M059J (cell line): ENCODE measurements around the gene POU4F1. TPM values are rescaled to one million over a fixed set of nuclear protein-coding genes. Genes with fewer than 3 reads are reported as not detected.

ENCODE experiments used
- DNase-seq: peaks from one replicate; pipeline ENCODE4 v3.0.0-alpha.2; 2012; ENCODE audit warnings: low read depth
- total RNA-seq: library from RNA; depleted of rRNA; stranded (reverse); fragments of >200 nt; shearing (Covaris generic); gene quantifications from 2 replicates; pipeline ENCODE4 v1.2.3, GENCODE V29; 2014

The POU4F1 gene
- total RNA-seq, 1 experiment from 2014 or later: 1.8 TPM

GRCh38 chr13:78607409-78608251 lies 4.3 kb upstream of the POU4F1 start:
- DNase-seq: no peak

DNA sequence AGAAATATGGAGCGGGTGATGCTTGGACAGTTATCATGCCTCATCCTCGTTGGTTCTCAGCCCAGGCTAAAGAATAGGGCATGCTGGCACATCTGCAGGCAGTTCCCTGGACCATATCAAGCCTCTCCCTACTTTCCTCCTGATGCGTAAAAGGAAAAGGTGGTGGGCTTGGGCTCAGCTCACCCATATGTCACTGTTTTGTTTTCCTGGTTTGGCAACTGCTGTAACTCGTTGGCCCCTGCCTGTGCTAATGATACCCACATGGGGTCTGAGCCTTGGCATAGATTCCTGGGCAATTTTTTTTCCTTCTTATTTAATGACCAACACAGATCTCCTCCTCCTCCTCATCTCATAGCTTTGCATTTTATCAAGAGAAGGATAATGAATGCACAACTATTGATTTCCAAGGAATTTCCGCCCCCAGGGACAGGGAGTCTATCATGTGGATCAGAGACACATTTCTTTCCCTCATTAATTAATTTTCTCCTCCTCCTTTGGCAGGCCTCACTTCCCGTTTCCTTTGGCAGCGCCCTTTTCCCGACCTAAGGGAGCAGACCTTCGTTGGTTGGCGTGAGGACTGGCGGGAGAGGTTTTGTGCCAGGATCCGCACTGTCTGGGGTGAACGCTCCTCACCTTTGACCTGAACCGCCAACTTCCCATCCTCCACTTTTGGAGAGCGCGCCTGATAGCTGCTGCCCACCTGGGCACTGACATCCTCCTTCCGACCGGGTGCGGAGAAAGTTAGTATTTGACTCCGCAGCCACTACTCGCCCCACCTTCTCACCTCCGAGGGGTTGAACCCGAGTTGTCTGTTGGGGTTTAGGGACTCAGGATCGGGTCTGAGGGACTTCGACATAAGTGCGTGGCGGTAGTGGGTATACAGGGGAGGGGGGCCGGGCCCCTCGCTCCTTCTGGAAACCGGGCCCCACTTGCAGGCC lies 3.4 kb upstream of the POU4F1 start:
- DNase-seq: no peak

- no peak for DNase-seq
Measured at GRCh38 chr13:78604782-78605611, 1.6 kb upstream of the POU4F1 start.

DNA sequence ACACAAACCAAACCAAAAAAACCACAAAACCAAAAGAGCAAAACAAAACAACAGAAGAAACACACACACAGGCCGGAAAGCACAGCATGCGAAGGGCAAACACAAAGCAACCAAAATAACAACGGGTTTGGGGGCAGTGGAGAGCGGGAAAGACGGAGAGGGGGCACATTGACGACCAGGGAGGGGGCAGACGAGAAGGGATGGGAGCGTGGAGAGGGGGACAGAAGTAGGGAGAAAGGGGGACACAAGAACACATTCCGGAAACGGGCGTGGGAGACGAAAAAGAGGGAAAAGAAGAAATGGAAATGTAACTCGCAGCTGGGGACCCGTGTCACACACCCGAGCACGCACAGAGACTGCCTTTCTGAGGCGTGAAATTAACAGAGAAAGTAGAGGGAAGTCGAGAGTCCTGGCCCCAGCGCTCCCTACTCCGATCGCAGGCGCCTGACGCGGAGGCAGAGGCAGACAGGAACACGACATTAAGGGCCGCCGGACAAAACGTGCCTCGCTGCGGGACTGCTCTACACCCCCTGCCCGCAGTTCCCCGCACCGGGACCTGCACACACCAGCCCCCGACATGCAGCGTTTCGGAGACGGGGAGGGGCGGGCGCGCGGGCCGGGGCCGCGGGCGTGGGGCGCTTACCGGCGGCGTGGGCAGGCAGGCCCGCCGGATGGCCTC lies 652 bp downstream of the POU4F1 start:
- DNase-seq: peak; percentile 18

- no peak for DNase-seq
Measured at GRCh38 chr13:78601874-78602560, 1.3 kb downstream of the POU4F1 start.

DNA sequence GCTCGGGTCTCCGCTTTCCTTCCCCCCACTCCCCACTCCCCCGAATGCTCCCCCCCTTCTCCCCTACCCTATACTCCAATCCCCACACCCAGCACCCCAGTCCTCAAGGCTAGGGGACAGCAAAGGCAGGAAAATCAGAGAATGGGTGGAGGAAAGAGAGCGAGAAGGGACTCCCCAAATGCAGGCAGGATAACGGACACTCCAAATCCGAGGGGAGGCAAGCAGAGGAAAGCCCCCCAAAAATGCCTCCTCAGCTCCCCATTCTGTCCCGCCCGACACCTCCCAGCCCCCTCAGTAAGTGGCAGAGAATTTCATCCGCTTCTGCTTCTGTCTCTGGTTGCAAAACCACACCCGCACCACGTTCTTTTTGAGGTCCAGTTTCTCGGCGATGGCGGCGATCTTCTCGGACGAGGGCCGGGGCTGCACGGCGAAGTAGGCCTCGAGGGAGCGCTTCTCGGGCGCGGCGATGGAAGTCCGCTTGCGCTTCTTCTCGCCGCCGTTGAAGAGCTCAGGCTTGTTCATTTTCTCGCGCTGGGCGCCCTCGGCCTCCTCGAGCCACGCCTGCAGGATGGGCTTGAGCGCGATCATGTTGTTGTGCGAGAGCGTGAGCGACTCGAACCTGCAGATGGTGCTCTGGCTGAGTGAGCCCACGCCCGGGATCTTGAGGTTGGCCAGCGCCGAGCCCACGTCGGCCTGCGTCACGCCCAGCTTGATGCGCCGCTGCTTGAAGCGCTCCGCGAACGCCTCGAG lies 2.1 kb downstream of the POU4F1 start:
- DNase-seq: no peak

DNA sequence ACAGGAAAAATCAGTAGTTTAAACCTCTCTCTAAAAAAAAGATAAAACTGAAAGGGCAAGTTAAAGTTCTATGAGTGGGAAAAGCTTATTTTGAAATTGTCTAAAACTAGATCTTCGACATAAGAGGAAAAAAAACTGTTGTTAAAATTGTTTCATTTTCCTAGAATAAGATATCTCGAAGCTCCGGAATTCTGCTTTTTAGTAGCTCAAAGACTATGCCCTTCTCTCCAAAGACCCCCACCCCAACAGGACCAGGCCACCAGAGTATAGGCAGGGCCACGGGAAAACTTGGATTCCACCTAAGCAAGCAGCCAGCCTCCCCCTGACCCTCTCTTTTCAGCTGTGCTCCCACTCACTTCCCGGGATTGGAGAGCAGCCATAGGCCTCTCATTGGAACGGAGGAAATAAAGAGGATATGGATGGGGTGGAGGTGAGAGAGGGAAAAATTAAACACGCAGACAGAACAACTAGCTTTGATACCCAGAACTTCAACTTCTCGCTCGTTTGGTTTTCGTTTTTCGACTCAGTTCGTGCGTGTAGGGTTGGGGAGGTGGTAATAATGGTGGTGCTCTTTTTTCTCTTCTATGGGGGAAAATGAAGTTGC lies 3.0 kb downstream of the POU4F1 start:
- no peak for DNase-seq

DNA sequence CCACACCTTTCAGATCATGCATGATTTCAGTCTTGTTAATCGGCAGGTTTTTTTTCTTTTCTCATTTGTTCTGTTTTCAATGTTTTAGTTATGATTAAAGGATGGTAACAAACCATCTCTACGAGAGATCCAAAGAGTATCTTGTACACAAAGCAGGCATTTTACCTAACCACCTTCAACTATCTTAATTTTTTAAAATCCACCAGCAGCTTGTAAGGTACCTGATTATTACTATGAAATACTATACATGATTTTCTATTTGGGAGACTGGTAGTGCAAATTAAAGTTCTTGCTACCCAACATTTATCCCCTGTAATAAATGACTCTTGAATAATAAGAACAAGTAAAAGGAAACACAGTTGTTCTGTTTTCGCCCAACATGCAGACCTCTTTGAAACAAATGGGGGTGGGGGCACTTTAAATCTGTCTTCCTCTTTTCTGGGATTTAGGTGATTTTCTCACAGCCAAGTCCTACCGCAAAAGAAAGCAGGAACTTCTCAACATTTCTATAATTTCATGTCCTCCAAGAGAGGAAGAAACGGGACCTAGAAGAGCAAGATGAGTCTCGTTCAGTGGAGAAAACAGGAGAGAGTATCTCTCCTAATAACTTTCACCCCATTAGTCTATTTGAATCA lies 3.6 kb downstream of the POU4F1 start:
- DNase-seq: no peak

DNA sequence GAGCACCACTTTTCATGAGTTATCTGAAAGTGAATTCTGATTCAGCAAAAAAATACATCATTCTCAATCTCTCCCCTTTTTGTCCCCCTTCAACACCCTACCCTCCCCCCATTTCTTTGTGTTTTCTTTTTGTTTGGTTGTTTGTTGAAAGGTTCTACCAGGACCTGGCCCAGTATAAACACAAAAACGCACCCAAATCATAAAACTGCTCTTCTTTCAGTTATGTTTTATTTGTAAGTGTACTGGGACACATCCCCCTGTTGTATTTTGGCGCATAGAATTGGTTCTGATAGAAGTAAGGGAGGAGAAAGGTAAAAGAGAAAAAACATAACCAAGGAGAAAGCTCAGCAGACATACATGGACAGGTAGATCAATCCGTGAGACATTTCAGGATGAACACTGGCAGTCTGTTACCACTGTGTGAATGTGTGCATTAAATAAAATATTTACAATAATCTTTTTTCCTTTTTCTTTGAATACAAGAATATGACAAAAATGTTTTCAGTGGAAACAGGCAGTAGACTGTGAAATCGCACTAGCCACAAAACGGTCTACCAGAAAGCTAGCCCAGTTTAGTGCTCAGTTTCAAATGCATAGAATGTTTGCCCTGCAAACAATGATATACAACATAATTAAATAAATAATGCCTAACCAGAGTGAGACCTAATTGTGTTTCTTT lies 4.2 kb downstream of the POU4F1 start:
- DNase-seq: no peak

- no peak for DNase-seq
Measured at GRCh38 chr13:78598116-78598781, 5.1 kb downstream of the POU4F1 start.

- DNase-seq: no peak
Measured at GRCh38 chr13:78597602-78597932, 5.8 kb downstream of the POU4F1 start.

GRCh38 chr13:78596736-78597601 lies 6.4 kb downstream of the POU4F1 start:
- DNase-seq: no peak

- peak; percentile 40 for DNase-seq
Measured at GRCh38 chr13:78596399-78596735, 7.0 kb downstream of the POU4F1 start.

GRCh38 chr13:78595495-78596398 lies 7.6 kb downstream of the POU4F1 start:
- peak; percentile 62 for DNase-seq

GRCh38 chr13:78594456-78594975 lies 8.8 kb downstream of the POU4F1 start:
- no peak for DNase-seq
